Left cardiac atrium (tissue), 4 donors: ENCODE results near the gene GRIK5. TPM values are rescaled to one million over a fixed set of nuclear protein-coding genes. Genes with fewer than 3 reads are reported as not detected.
A peak's percentile ranks its signal among the peaks of the same experiment; 100 is the strongest.

ENCODE experiments used
- ATAC-seq, 2 donors: fragments of 200-7000 bp; cut with Tn5 transposase; one replicate each; pipeline ENCODE4 v1.9.1; 2020; ENCODE audit warnings: mild to moderate bottlenecking in 2 of 2, moderate library complexity in 2 of 2
- DNase-seq: peaks from one replicate; pipeline ENCODE4 v3.0.0-alpha.2; 2020
- intact Hi-C, 2 donors: fragments of 100-400 bp; cut with DNase I; formaldehyde crosslinking; loops; one replicate each; pipeline versions ENCODE4 v1.14.1 to v1.15.1; 2022 to 2023
- total RNA-seq, 2 donors: library from RNA; stranded (reverse); fragmentation: NEBNext Ultra II Directional; extraction: Animal tissue kit (Norgen Biotek cat#: 25700); gene quantifications; one replicate each; pipeline ENCODE4 v1.2.1, GENCODE V29; 2021
- donor health status: DM: no; HTN: yes; CAD: no.
- donor health status: DM: no; HTN: yes; CAD: no; lungs with severe emphysema.
- donor health status: DM: yes; HTN: yes; CAD: no.
- donor health status: Dilated cardiomyopathy.

The GRIK5 gene
- total RNA-seq, 2 donors from 2014 or later, result 12.0 to 12.6 TPM

DNA sequence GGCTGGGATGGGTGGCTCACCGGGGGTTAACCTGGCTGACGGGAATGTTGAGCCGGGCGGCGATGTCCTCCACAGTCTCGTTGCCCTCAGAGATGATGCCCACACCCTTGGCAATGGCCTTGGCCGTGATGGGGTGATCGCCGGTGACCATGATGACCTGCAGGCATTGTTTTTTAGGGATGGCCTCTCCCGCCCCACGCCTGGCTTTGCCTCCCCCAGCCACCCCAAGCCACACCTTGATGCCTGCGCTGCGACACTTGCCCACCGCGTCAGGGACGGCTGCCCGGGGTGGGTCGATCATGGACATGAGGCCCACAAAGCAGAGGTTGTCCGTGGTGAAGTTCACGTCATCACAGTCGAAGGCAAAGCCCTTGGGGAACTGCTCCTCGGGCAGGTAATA, 92.1 kb downstream of the GRIK5 start:
- DNase-seq, result no peak
- no peak for ATAC-seq
- intact Hi-C loops, result no loop called here

DNA sequence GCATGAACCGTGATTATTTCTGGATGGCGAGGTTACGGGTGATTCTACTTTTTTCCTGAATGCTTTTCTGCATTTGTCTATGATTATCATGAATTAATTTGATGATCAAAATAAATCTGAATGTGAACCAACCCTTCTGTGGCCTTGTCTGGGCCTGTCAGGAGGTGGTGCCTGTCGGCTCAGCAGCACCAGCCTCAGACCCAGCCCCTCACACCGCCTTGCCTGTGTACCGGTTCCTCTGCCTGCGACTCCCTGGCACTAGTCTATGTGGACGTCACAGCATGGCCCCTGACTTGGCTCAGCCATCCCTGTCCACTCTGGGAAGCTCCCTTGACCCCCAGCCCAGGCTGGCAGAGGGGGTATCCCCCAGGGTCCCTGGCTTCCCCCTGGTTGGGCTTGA, 95.4 kb downstream of the GRIK5 start:
- intact Hi-C loops, result no loop called here
- ATAC-seq, result peak in 1 of 2 donors; percentile 15

DNA sequence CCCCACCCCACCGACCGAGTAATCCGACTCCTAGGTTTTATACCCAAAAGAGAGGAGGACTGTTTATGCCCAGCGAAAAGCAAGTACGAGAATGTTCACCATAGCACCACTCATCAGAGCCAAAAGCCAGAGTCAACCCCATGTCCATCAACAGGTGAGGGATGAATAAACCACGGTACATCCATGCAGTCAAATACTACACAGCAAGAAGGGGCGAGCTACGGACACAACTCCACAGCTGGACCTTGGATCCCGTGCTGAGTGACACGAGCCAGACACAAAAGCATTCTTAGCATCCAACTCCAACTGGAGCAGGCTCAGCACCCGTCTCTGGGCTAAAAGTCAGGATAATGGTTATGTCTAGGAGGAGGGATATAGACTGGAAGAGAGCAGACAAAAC, 98.6 kb downstream of the GRIK5 start:
- intact Hi-C loops, result no loop called here
- ATAC-seq (no peak), DNase-seq (no peak)

More for the DNA sequence above, 95.4 kb downstream of the GRIK5 start:
- no peak for DNase-seq

DNA sequence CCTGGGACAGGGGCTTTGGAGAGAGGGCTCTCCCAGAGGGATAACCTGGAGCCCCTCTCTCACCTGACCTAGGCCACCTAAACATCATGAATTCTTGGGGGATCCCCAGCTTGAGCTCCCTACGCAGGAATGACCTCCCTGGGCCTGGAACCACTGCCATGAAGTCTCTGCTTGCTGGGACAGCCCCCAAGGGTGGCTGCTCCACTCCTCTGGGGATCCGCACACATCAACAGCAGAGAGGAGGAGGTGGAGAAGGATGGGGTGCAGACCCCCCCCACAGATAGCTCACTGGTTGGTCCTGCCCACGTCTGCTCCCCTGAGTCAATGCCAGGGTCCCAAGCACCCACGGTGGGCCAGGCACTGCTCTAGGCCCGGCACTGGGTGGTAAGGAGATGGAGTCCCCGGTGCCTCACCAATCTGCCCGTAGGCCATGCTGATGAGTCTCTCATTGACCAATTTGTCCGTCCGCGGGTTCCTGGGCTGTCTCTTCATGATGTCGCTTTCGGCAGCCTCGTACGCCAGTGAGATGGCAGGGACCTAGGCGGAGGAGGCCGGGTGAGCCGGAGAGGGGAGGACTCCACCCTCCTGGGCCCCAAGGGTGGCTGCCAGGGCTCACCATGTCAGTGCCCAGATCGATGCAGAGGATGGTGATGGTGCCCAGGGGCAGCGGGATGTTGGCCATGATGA, 100.1 kb downstream of the GRIK5 start:
- intact Hi-C loops, result no loop called here
- ATAC-seq (no peak), DNase-seq (no peak)

DNA sequence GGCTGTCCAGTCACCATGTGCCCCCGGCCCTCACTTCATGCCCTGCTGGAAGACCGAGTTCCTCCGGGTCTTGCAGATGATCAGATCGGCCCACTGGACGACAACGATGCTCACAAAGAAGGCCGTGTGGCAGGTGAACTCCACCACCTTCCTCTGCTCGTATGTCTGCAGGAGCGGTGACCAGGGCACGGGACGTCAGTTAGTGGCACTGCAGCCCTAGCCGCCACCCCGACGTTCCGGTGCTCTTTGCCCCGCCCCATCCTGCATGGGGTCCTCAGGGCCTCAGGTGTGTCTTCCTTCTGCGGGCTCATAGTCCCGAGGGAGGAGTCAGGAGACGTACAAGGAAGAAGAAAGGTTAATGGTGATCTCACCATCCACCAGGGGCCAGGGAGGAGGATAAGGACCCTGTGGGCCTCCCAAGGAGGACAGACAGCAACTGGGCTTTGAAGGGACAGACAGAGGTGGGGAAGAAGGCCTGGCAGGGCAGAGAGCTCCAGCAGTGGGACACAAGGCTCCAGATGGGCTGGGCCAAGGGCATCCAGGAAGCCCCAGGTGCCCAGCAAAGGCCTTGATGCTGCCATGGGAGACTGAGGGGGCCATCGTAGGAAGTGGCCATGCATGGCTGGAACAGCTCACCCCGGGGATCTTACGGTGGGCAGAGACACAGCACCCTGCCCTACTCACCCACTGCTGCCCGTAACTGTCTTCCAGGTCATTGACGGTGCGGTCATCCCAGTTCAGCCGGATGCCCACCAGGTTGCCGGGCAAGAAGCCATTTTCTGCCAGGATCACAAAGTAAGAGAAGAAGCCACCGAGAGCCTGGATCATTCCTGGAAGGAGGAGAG, 101.0 kb downstream of the GRIK5 start:
- DNase-seq, result no peak
- intact Hi-C loops, result no loop called here
- no peak for ATAC-seq

DNA sequence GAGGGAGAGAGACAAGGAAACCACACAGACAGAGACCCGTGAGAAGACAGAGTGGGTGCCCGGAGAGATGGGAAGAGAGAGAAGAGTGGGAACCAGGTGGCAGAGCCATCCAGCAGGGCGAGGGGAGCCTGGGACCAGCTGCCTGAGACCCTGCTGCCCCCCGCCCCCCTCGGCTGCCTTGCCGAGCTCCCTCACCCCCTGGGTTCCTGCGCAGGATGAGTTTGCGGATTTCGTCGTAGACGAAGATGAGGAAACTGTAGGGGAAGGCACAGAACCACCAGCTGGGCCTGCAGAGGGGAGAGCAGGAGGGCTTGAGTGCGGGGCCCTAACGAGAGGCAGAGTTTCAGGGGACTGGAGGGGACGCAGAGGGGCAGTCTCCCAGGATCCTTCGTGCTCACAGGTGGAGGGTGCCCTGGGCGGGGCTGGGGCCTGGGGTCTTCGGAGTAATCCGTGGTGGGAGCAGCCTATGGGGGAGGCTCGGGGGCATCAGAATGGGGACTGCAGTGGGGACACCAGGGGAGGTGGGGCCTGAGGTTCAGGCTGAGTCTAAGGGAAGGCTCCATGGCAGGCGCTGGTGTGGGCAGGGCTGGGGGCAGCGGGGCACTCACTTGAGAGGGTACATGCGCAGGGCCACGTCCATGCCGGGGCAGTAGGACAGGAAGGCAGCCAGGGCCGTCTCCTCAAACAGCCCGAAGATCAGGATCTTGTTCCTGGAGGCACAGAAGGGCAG, 102.8 kb downstream of the GRIK5 start:
- no peak for ATAC-seq
- intact Hi-C loops, result no loop called here
- DNase-seq, result no peak

DNA sequence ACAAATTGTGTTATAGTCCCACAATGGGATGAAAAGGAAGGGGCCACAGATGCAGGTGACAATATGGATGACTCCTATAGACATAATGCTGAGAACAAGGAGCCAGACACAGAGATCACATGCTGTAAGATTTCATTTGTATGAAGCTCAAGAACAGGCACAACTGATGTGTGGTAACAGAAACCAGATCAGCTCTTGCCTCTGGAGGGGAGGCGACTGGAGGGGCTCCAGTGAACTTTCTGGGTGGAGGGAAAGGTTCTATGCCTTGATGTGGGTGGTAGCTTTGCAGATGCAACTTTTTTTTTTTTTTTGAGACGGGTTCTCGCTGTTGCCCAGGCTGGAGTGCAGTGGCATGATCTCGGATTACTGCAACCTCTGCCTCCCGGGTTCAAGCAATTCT, 104.9 kb downstream of the GRIK5 start:
- intact Hi-C loops, result no loop called here
- no peak for ATAC-seq
- DNase-seq, result no peak

DNA sequence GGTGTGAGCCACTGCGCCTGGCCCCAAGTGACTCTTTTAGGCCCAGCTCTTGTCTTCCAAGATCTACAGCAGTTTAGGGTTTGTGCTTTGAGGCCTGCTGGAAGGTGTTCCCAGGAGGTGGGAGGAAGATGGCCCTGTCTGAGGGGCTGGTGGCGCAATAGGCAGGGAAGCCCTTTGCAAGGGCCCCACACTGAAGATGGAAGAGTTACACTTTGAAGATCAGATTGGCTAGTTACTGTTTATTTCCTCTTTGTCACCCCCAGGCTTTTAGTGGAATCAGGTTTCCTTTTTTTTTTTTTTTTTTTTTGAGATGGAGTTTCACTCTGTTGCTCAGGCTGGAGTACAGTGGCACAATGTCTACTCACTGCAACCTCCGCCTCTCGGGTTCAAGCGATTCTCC, 109.0 kb downstream of the GRIK5 start:
- intact Hi-C loops, result no loop called here
- DNase-seq (no peak), ATAC-seq (no peak)

DNA sequence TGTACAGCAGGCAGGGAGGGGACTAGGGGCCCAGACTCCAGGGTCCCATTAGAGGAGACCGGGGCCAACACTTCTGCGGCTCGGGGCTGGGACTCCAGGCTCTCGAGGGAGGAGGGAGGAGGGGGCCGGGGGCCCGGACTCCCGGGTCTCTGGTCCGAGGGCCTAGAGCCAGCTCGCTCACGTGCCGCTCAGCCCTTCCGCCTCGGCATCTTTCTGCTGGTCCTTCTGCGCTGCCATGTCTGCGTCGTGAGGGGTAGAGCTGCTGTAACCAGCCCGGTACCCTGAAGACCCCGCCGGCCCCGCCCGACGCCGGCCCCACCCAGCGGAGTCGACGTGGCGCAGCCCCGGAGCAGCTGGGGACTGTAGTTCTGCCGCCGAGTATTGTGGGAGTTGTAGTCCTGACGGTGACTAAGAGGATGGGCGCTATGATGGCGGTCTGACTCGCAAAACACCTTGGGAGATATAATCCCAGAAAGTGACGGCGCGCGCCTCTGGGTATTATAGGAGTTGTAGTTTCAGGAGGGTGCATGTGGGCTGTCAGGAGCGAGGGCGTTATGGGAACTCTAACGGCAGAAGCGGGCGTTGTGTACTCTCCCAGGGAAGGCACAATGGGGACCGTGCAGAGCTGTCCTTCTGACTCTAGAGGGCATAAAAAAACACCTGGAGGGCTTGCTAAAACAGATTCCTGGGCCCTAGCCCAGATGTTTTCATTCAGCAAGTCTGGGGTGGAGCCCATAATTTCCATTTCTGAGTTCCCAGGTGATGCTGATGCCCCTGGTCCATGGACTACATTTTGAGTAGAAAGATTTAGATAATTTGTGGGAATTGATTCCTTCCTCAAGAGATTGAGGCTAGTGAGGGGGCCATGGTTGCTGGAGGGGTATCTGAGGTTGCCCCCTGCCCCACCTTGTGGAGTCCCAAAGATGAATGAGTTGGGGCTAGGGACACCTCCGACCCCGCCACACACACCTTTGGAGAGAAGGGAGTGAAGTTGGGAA, 110.7 kb downstream of the GRIK5 start, which contains the start of gene RABAC1:
TSS of gene RABAC1 (minus strand) at position 266 of the 998 bp plus-strand sequence. CDS start at position 237, 29 bp downstream.
- intact Hi-C loops, result no loop called here
- DNase-seq (peak; percentile 93), ATAC-seq (peak; percentile 95)

DNA sequence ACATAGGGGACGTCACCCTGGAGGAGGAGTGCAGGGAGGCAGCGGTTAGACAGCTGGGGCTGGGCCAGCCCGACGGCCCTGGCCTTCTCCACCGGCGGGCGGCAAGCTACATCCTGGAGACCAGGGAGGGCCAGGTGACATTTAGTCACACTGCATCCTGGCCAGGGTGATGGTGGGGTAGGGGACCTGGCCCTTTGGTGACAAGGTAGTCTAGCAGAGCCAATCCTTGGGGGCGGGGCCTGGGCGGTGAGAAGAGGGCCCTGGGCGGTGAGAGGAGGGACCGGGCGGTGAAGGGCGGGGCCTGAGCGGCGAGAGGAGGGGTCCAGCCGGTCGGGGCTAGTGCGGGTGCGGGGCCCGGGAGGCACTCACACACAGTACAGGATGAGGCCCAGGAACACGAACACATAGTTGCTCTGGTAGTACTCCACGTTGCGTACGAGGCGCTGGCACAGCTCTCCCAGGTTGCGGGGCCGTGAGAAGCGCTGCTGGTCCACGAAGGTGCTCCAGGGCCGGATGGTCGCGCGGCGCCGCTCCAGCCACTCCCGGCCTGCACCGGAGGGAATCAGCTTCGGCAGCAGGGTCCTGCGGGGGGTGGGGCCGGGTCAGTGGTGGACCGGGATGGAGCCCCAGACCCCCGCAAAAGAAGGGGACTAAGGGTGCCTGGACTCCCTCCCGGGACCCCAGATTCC, 111.5 kb downstream of the GRIK5 start:
- DNase-seq, result peak; percentile 88
- intact Hi-C loops, result no loop called here
- ATAC-seq, result peak; percentile 80 to 93

DNA sequence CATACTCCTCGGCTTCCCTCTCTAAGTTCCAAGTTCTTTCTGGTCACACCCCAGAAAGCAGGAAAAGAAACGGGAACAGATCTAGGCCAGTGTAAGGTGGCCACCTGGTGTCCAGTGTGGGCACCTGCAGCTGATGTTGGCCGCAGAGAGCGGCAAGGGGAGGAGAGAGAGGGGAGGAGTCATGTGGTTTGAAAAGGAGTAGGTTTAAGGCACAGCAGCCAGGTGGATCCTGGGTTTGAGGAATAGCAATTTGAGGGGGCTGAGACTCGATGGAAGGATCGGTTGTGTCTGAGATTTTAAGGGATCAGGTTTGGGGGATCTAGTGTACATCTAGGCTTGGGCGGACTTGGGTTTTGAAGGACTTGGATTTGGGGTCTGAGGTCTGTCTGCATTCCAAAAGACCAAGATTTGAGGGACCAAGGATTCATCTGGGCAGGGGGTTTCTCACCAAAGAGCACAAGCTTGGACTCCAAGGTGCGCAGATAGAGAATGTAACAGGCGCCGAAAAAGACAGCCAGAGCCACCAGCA, 112.1 kb downstream of the GRIK5 start:
- peak; percentile 69 for DNase-seq
- peak; percentile 67 to 71 for ATAC-seq
- intact Hi-C loops, result no loop called here

DNA sequence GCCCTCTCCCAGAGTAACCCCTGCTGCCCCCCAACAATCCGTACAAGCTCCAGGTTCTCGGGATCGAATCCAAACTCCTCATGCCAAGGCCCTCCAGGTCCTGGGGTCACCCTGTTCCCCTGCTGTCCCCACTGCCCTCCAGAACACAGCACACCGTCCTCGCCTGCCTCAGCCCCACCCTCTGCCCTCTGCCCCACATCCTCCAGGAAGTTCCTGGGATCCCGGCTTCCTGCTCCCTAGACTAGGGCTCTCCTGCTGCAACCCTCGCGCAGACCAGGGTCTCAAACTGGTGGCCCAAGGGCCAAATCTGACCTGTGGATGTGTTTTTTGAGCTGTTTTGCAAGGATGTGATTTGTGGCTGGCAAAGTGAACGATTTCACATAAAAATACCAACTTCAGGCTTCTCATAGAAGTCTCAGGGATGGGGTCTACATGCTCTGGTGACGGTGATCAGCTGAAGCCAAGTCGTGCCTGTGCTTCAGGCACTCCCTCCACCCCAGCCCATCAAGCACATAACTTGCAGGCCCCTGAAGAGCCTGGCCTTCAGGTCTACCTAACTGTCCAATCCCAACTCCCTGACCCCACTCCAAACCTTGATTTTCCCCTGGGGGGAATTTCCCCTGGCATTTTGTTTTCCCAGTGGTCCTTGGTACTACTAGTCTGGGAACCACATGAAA, 112.7 kb downstream of the GRIK5 start:
- no peak for ATAC-seq
- no peak for DNase-seq
- intact Hi-C loops, result no loop called here

DNA sequence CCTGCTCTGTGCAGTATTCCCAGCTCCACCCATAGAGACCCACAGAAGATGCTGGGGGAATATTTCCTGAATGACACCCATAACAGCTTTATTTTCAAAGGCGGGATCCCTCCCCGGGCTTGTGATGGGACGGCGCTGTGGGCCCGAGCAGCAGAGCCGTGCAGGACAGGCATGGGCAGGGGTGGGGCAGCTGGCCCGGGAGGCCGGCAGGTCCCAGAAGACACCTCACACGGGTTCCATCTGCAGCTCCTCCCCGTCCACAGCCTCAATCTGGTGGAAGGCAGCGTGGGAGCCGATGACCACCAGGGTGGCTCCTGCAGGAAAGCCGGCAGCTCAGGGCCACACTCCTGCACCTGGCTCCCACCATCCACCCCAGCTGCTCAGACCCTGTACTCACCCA, 113.4 kb downstream of the GRIK5 start:
- DNase-seq (no peak), ATAC-seq (no peak)
- intact Hi-C loops, result no loop called here

DNA sequence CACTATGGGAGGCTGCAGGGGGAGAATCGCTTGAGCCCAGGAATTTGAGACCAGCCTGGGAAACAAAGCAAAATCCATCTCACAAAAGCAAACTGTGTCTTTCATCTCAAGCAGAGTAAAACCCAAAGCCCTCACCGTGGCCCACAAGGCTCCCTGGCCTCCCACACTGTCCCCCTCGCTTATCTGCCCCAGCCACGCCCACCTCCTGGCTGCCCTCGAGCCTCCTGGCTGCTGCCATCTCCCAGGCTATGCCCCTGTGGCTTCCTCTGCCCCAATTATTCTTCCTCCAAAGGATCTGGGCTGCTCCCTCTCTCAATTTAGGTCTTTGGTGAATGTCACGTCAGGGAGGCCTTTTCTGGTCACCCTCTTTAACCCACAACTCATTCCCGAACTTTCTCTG, 114.5 kb downstream of the GRIK5 start:
- ATAC-seq (no peak), DNase-seq (no peak)
- intact Hi-C loops, result no loop called here

DNA sequence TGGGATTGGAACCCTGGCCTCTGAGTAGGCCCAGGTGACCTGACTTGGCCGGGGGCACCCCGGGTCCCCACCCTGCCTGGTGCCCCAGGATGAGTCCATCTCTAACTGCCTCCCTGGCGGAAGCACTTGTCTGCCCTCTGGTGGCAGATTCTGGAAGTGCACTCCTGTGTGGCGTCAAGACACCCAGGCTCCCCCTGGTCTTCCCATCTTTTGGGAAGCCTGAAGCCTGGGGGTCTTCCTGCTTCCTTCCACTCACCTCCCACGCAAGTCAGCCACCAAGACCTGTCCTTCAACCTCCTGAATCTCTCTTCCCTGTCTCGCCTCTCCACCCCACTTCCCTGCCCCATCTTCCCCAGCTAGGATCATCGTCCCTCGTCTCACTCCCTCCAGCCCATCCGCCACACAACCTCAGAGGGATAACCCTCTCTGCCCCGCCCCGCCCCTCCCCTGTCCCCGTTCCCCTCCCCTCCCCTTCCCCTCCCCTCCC, 118.3 kb downstream of the GRIK5 start:
- DNase-seq (peak; percentile 78), ATAC-seq (peak; percentile 79)
- intact Hi-C loops, result loop anchor here in 1 of 2 donors (2.0 kb wide), 1 partner anchor 79 kb away; no protein-coding TSS in a partner anchor
